ENCODE results near the gene ZBTB20.

DNA sequence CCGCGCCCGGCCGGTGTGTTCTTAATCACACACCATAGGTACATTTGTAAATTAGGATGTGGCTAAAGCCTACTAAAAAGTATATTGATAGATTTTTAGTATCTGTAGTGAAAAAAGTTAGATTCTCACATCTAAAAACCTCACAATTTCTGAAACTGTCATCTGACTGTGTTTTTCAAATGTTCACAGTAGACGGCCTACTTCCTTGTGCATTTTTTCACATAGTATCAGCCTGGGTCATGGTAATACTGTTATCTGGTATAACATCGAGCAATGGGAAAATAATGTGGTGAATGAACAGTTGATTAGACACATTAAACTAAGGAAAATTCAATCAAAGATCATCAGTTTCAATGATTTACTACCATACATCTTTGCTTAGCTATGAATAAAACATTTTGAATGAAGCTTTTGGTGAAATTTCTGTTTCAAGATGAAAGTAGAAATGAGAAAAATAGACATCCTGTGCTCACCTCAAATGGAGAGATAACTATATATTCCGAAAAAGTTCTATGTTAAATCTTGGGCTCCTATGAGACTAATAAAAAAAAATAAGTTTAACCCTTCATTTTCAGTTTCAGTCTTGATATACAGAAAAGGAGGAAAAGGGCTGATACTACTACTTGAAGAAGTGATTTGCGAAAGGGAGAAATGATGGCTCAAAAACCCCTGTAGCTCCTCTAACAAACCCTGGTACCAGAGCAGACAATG, 262.7 kb downstream of the ZBTB20 start:
- TF ChIP-seq, protein P1, sequence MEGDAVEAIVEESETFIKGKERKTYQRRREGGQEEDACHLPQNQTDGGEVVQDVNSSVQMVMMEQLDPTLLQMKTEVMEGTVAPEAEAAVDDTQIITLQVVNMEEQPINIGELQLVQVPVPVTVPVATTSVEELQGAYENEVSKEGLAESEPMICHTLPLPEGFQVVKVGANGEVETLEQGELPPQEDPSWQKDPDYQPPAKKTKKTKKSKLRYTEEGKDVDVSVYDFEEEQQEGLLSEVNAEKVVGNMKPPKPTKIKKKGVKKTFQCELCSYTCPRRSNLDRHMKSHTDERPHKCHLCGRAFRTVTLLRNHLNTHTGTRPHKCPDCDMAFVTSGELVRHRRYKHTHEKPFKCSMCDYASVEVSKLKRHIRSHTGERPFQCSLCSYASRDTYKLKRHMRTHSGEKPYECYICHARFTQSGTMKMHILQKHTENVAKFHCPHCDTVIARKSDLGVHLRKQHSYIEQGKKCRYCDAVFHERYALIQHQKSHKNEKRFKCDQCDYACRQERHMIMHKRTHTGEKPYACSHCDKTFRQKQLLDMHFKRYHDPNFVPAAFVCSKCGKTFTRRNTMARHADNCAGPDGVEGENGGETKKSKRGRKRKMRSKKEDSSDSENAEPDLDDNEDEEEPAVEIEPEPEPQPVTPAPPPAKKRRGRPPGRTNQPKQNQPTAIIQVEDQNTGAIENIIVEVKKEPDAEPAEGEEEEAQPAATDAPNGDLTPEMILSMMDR (IDR thresholded peaks at IDR 0.05), result no peak
- no peak for TF ChIP-seq POLR2A (IDR thresholded peaks at IDR 0.05)
